Measurements from ENCODE around the gene TMEM92. TPM values are rescaled to one million over a fixed set of nuclear protein-coding genes. Genes with fewer than 3 reads are reported as not detected.

Gene TMEM92
- total RNA-seq (2022; extraction: Qiagen RNA extraction; ENCODE audit: low read depth) = 24.5 to 28.2 TPM (median 27.3 TPM) in 5 replicates

DNA sequence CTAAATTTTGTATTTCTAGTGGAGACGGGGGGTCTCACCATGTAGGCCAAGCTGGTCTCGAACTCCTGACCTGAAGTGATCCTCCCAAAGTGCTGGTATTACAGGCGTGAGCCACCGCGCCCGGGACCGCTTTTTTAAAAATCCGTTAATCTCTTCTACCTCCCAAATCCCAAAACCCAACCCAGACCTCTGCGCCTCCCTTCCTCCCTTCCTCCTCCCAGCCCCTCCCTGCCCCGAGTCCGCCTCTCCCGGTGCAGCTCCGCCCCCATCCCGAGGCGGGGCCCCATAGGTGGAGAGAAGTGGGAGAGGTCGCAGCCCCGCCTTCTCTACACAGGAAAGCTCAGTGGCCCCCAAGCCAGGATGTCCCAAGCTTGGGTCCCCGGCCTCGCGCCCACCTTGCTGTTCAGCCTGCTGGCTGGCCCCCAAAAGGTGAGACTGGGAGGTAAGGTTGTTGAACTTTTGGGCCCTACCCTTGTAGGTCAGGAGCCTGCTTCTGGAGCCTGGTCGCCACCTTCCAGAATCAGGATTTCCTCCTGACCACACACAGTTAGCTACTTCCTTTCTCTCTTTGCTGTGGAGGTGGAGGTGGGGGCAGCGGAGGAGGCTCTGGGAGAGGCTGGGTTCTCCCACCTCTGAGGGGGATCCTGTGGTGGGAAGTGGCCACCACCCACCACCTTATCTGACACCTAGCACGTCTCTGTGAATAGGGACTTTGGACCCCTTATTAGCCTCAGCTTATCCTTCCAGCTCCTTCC is at the start of gene TMEM92:
Gene TMEM92 (plus strand): TSS at position 325 of the 755 bp plus-strand sequence. CDS start 36 bp downstream, at position 361.

Other genes starting within 250 kb of the TMEM92 start
- gene ITGA3, start 218.4 kb upstream of the TMEM92 start, total RNA-seq (2022; extraction: Qiagen RNA extraction; ENCODE audit: low read depth) = 411 to 486 TPM (median 441 TPM) in 5 replicates
- gene PDK2, start 179.1 kb upstream of the TMEM92 start, total RNA-seq (2022; extraction: Qiagen RNA extraction; ENCODE audit: low read depth) = 11.3 to 19.7 TPM (median 17.8 TPM) in 5 replicates
- 0.22 to 0.85 TPM (median 0.35 TPM) in 5 replicates for gene SAMD14, start 144.3 kb upstream of the TMEM92 start, total RNA-seq (2022; extraction: Qiagen RNA extraction; ENCODE audit: low read depth)
- 47.0 to 62.9 TPM (median 59.0 TPM) in 5 replicates for gene PPP1R9B, start 123.8 kb upstream of the TMEM92 start, total RNA-seq (2022; extraction: Qiagen RNA extraction; ENCODE audit: low read depth)
- 0.84 to 1.9 TPM (median 1.5 TPM) in 5 replicates for gene SGCA, start 108.5 kb upstream of the TMEM92 start, total RNA-seq (2022; extraction: Qiagen RNA extraction; ENCODE audit: low read depth)
- gene COL1A1, start 72.8 kb upstream of the TMEM92 start, total RNA-seq (2022; extraction: Qiagen RNA extraction; ENCODE audit: low read depth) = 6.9 to 12.8 TPM (median 10.5 TPM) in 5 replicates
- gene XYLT2, start 71.7 kb downstream of the TMEM92 start, total RNA-seq (2022; extraction: Qiagen RNA extraction; ENCODE audit: low read depth) = 19.4 to 30.1 TPM (median 20.4 TPM) in 5 replicates
- 140 to 167 TPM (median 158 TPM) in 5 replicates for gene MRPL27, start 98.7 kb downstream of the TMEM92 start, total RNA-seq (2022; extraction: Qiagen RNA extraction; ENCODE audit: low read depth)
- gene EME1, start 98.8 kb downstream of the TMEM92 start, total RNA-seq (2022; extraction: Qiagen RNA extraction; ENCODE audit: low read depth) = 14.7 to 16.8 TPM (median 15.6 TPM) in 5 replicates
- gene LRRC59, start 123.1 kb downstream of the TMEM92 start, total RNA-seq (2022; extraction: Qiagen RNA extraction; ENCODE audit: low read depth) = 228 to 240 TPM (median 230 TPM) in 5 replicates
- gene ACSF2, start 151.8 kb downstream of the TMEM92 start, total RNA-seq (2022; extraction: Qiagen RNA extraction; ENCODE audit: low read depth) = 9.6 to 16.2 TPM (median 12.4 TPM) in 5 replicates
- gene CHAD, start 194.4 kb downstream of the TMEM92 start, total RNA-seq (2022; extraction: Qiagen RNA extraction; ENCODE audit: low read depth) = not detected in 5 replicates
- gene RSAD1, start 204.4 kb downstream of the TMEM92 start, total RNA-seq (2022; extraction: Qiagen RNA extraction; ENCODE audit: low read depth) = 30.0 to 37.7 TPM (median 34.1 TPM) in 5 replicates
- 0.32 to 1.0 TPM (median 0.37 TPM) in 5 replicates for gene MYCBPAP, start 234.0 kb downstream of the TMEM92 start, total RNA-seq (2022; extraction: Qiagen RNA extraction; ENCODE audit: low read depth)

Measured in A549 treated with CpdA at 1 μM for 4 hours (cell line).